Panc1 (cell line): ENCODE measurements around the gene LHX3. TPM values are rescaled to one million over a fixed set of nuclear protein-coding genes. Genes with fewer than 3 reads are reported as not detected.

Experiments
- ATAC-seq: fragments of 200-7000 bp; cut with Tn5 transposase; 2 replicates; pipeline ENCODE4 v1.9.1; 2020; ENCODE audit warnings: mild to moderate bottlenecking, moderate library complexity
- BruUV-seq: library from RNA; stranded (reverse); fragments of 400-500 nt; replicated peaks from 2 replicates; lab custom pipeline; 2021; lab: Mats Ljungman, UMichigan
- CTCF ChIA-PET: fragments of 300-600 bp; sonication (Branson Sonifier 250); formaldehyde crosslinking; loops from one replicate; lab custom pipeline; 2022; ENCODE audit warnings: antibody characterized with exemption; lab: Charles Lee
- POLR2A ChIA-PET: fragments of 300-600 bp; sonication (Branson Sonifier 250); formaldehyde crosslinking; loops from one replicate; lab custom pipeline; 2022; ENCODE audit warnings: antibody characterized with exemption; lab: Charles Lee
- DNase-seq: peaks from one replicate; pipeline ENCODE4 v3.0.0-alpha.2; 2010; ENCODE audit warnings: low read depth, low spot score
- H3K27ac ChIP-seq: 2 replicates; pipeline ENCODE4 v1.5.1; 2011; ENCODE audit warnings: mild to moderate bottlenecking, low read length, inconsistent platforms
- H3K27me3 ChIP-seq: fragments of 200-500 bp; sonication (Bioruptor generic); 2 replicates; pipeline ENCODE4 v1.6.0; 2014; ENCODE audit warnings: low read length, inconsistent platforms; ENCODE audit not compliant: control insufficient read depth, insufficient read depth
- H3K36me3 ChIP-seq: fragments of 200-500 bp; sonication (Bioruptor generic); 2 replicates; pipeline ENCODE4 v1.5.1; 2014; ENCODE audit warnings: inconsistent platforms, mild to moderate bottlenecking, low read length, moderate library complexity; ENCODE audit not compliant: control insufficient read depth, insufficient read depth
- H3K4me1 ChIP-seq: 2 replicates; pipeline ENCODE4 v1.5.1; 2011; ENCODE audit warnings: inconsistent platforms, mild to moderate bottlenecking, low read length, moderate library complexity; ENCODE audit not compliant: control insufficient read depth, insufficient read depth
- H3K4me3 ChIP-seq, 2 experiments: 2 replicates each; pipeline ENCODE4 v1.5.1; 2011 to 2012; ENCODE audit warnings: low read depth in 2 of 2, low read length in 2 of 2, mild to moderate bottlenecking in 2 of 2, inconsistent platforms in 1 of 2, moderate library complexity in 1 of 2
- H3K9me3 ChIP-seq: fragments of 200-500 bp; sonication (Bioruptor generic); 2 replicates; pipeline ENCODE4 v1.5.1; 2014; ENCODE audit warnings: low read depth, mild to moderate bottlenecking, inconsistent platforms, low read length, moderate library complexity; ENCODE audit not compliant: control insufficient read depth, insufficient read depth
- CTCF ChIP-seq: fragments of 450-650 bp; IDR thresholded peaks from 2 replicates; pipeline ENCODE4 v1.5.1; 2017; ENCODE audit warnings: mild to moderate bottlenecking
- POLR2AphosphoS5 ChIP-seq: IDR thresholded peaks from 2 replicates; pipeline ENCODE4 v1.6.1; 2012; ENCODE audit warnings: mild to moderate bottlenecking, low read depth, low read length, moderate library complexity
- SIN3A ChIP-seq: IDR thresholded peaks from 2 replicates; pipeline ENCODE4 v1.6.1; 2012; ENCODE audit warnings: low read depth, mild to moderate bottlenecking, low read length, moderate library complexity, borderline replicate concordance; ENCODE audit not compliant: insufficient read depth
- TCF7L2 ChIP-seq: IDR thresholded peaks from 2 replicates; pipeline ENCODE4 v1.6.1; 2011; ENCODE audit warnings: mild to moderate bottlenecking, low read depth, low read length, inconsistent platforms
- in situ Hi-C: cut with HindIII; loops from 2 replicates; pipeline ENCODE4 v1.10.0; 2016; ENCODE audit warnings: low sequenced_read_pairs, low pct_unique_long_range_greater_than_20kb
- intact Hi-C: fragments of 100-400 bp; cut with micrococcal nuclease; formaldehyde crosslinking; loops from one replicate; pipeline ENCODE4 v1.10.0; 2022; ENCODE audit not compliant: unreplicated experiment
- total RNA-seq: library from RNA; stranded (reverse); gene quantifications from one replicate; pipeline ENCODE4 v1.2.1, GENCODE V29; 2021; ENCODE audit not compliant: unreplicated experiment
- TF ChIP-seq, protein P1 (sequence below), 2 experiments: IDR thresholded peaks; 2 replicates each; pipeline ENCODE4 v1.6.1; 2011 to 2012; ENCODE audit warnings: low read depth in 2 of 2, control low read depth in 1 of 2, low read length in 1 of 2, mild to moderate bottlenecking in 1 of 2, moderate library complexity in 1 of 2; ENCODE audit not compliant: insufficient read depth in 1 of 2

LHX3 gene
- total RNA-seq, 1 experiment from 2014 or later = 0.13 TPM

GRCh38 chr9:136198605-136199083 lies 6.3 kb downstream of the LHX3 start:
- Histone ChIP-seq H3K4me3 (peak overlapping the region; percentile 15 to 30; a peak in 2 of 4 replicates), H3K36me3 (no peaks in the 10 kb centered on the region), H3K27me3 (no peaks in the 10 kb centered on the region; the same call in 1 of the 2 replicates), H3K27ac (no peak overlapping the region), H3K4me1 (no peaks in the 10 kb centered on the region; the same call in 1 of the 2 replicates), H3K9me3 (no peaks in the 10 kb centered on the region)
- DNase-seq = no peak
- in situ Hi-C loops = no loop called here
- TF ChIP-seq SIN3A (no peak), POLR2AphosphoS5 (no peak), TCF7L2 (no peak), CTCF (no peak)
- TF ChIP-seq, protein P1, sequence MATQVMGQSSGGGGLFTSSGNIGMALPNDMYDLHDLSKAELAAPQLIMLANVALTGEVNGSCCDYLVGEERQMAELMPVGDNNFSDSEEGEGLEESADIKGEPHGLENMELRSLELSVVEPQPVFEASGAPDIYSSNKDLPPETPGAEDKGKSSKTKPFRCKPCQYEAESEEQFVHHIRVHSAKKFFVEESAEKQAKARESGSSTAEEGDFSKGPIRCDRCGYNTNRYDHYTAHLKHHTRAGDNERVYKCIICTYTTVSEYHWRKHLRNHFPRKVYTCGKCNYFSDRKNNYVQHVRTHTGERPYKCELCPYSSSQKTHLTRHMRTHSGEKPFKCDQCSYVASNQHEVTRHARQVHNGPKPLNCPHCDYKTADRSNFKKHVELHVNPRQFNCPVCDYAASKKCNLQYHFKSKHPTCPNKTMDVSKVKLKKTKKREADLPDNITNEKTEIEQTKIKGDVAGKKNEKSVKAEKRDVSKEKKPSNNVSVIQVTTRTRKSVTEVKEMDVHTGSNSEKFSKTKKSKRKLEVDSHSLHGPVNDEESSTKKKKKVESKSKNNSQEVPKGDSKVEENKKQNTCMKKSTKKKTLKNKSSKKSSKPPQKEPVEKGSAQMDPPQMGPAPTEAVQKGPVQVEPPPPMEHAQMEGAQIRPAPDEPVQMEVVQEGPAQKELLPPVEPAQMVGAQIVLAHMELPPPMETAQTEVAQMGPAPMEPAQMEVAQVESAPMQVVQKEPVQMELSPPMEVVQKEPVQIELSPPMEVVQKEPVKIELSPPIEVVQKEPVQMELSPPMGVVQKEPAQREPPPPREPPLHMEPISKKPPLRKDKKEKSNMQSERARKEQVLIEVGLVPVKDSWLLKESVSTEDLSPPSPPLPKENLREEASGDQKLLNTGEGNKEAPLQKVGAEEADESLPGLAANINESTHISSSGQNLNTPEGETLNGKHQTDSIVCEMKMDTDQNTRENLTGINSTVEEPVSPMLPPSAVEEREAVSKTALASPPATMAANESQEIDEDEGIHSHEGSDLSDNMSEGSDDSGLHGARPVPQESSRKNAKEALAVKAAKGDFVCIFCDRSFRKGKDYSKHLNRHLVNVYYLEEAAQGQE (IDR thresholded peaks at IDR 0.05; ENCODE audit: insufficient read depth in 1 of 2, low read depth in 2 of 2, low read length in 1 of 2) = no peak
- no TSS peak for BruUV-seq
- peak; percentile 48 for ATAC-seq
- POLR2A ChIA-PET = no interaction called here
- intact Hi-C loops = no loop called here
- CTCF ChIA-PET = no interaction called here

DNA sequence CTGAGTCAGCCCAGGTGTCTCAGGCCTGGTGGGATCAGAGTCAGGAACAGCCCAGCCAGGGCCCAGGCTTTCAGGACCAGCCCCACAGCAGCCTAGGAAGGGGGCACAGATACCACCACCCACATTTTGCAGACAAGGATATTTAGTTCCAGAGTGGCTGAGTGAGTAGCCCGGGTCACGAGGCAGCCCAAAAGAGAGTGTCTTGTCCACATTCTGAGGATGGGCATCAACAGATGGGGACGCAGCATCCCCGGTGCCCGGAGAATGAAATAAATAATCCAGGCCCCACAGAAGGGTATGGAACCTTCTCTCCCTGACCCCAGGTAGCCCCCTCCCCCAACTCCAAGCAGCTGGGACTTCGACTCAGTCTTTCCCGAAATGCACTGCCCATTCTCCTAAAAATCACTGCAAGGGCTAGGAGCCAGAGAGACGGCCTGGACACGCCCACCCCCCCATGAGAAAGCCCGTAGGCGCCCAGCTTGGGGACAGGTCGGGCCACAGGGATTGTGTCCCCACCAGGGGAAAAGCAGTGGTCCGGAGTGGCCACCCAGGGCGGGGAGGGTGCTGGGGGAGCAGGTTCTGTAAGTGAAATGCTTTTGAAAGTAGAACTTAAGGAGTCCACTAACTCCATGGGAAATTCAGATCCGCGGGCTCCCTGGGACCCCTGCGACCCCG lies 6.9 kb downstream of the LHX3 start:
- TF ChIP-seq, protein P1 (IDR thresholded peaks at IDR 0.05; ENCODE audit: insufficient read depth in 1 of 2, low read depth in 2 of 2, low read length in 1 of 2) = no peak
- TF ChIP-seq SIN3A (no peak), POLR2AphosphoS5 (no peak), TCF7L2 (no peak), CTCF (no peak)
- Histone ChIP-seq H3K27me3 (no peaks in the 10 kb centered on the region; the same call in 1 of the 2 replicates), H3K36me3 (no peaks in the 10 kb centered on the region), H3K27ac (no peak overlapping the region), H3K4me3 (peak overlapping the region; percentile 15 to 30; a peak in 2 of 4 replicates), H3K9me3 (no peaks in the 10 kb centered on the region), H3K4me1 (no peaks in the 10 kb centered on the region; the same call in 1 of the 2 replicates)
- BruUV-seq = no TSS peak
- ChIA-PET CTCF (no interaction called here), POLR2A (no interaction called here)
- ATAC-seq (no peak), DNase-seq (no peak)
- in situ Hi-C loops (no loop called here), intact Hi-C loops (no loop called here)
